ENCODE data around the gene NECAB2. TPM values are rescaled to one million over a fixed set of nuclear protein-coding genes. Genes with fewer than 3 reads are reported as not detected.

Gene NECAB2
- 0.84 TPM for total RNA-seq
- long read RNA-seq, result 0 reads

DNA sequence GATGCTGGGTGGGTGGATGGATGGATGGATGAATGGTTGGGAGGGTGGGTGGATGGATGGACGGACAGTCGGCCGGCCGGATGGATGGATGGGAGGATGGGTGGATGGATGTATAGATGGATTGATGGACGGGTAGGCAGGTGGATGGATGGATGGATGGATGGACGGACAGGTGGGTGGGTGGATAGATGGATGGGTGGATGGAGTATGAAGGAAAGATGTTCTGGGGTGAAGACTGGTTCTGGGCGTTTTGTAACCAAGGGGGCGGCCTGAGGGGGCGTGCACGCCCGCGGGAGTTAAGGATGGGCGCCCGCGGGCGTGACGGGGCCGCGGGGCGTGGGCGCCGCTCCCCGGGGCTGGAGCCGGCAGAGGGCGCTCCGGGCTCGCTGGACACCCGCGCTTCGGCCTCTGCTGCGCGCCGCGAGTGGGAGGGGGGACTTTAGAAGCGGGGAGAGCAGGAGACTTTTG is at the start of gene NECAB2:
Gene NECAB2 (plus strand): TSS at position 407 of the 468 bp plus-strand sequence. CDS start 405 bp downstream, outside the sequence.
- DNase-seq, result peak; percentile 83
- intact Hi-C loops (cut with micrococcal nuclease), result loop anchor here (5.0 kb wide), 1 partner anchor 94 kb away; no protein-coding TSS in a partner anchor

DNA sequence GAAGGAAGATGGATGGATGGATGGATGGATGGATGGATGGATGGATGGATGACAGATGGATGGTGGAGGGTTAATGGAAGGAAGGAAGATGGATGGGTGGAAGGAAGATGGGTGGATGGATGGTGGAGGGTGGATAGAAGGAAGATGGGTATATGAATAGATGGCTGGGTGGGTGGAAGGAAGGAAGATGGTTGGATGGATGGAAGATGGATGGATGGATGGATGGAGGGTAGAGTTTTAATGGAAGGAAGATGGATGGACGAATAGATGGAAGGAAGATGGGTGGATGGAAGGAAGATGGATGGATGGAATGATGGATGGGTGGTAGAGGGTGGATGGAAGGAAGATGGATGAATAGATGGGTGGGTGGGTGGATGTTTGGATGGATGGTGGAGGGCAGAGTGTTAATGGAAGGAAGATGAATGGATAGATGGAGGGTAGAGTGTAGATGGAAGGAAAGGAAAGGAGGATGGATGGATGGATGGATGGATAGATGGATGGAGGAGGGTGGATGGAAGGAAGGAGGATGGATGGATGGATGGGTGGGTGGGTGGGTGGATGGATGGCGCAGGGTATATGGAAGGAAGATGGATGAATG is 47.1 kb upstream of the NECAB2 start:
- no peak for ATAC-seq
- no peak for DNase-seq
- intact Hi-C loops (cut with micrococcal nuclease), result no loop called here

More for the DNA sequence above, at the start of gene NECAB2:
- peak; percentile 54 for ATAC-seq

DNA sequence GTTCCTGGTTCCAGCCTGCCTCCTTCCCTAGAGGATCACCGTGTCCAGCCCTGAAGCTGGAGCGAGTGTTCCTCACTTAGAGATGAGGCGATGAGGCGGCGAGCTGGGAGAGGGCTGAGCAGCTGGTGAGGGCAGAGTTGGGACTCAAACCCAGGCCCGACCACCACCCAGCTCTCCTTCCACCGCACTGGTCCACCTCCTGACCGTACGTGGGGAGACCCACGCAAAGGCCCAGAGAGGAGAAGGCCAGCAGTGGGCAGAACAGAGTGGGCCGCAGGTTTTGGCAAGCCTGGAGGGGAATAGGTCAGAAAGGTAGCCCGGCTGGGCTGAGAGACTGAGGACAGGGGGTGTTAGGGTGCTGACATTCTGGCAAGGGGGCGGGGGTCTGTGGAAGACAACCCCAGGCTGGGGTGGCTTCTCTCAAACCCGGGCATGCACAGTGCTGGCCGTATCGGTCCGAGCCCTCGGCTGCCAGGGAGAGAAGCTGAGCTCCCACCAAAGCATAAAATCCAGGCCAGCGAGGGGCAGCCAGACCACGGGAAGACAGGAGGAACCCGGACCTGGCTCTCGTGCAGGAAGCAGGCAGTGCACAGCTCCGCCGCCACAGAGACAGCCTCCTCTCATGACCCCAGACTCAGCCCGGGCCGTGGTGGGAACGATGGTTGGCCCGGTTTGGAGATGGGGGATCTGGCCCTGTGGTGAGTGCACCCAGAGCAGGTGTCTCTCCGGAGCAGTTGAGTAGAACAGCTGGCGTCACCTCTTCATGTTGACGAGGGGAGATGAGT is 44.3 kb upstream of the NECAB2 start:
- no peak for ATAC-seq
- peak; percentile 23 for DNase-seq
- intact Hi-C loops (cut with micrococcal nuclease), result no loop called here

DNA sequence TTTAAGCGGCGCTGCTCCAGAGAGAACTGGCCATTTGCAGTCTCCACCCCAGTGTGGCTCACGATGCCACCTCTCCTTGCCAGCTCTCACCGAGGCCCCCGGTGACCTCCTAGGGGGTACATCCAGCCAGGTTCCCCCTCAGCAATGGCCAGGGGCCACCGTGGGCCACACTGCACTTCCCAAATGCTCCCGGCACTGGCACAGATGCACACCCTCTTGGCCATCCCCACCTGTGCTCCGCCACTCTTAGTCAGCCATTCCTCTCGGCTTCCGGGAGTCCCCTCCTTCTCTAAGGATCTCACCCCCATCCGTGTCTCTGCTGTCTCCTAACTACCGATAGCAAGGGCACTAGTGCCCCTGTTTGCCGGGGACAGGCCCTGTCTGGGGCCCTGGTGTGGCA is 43.4 kb upstream of the NECAB2 start:
- DNase-seq (peak; percentile 13), ATAC-seq (no peak)
- intact Hi-C loops (cut with micrococcal nuclease), result no loop called here

DNA sequence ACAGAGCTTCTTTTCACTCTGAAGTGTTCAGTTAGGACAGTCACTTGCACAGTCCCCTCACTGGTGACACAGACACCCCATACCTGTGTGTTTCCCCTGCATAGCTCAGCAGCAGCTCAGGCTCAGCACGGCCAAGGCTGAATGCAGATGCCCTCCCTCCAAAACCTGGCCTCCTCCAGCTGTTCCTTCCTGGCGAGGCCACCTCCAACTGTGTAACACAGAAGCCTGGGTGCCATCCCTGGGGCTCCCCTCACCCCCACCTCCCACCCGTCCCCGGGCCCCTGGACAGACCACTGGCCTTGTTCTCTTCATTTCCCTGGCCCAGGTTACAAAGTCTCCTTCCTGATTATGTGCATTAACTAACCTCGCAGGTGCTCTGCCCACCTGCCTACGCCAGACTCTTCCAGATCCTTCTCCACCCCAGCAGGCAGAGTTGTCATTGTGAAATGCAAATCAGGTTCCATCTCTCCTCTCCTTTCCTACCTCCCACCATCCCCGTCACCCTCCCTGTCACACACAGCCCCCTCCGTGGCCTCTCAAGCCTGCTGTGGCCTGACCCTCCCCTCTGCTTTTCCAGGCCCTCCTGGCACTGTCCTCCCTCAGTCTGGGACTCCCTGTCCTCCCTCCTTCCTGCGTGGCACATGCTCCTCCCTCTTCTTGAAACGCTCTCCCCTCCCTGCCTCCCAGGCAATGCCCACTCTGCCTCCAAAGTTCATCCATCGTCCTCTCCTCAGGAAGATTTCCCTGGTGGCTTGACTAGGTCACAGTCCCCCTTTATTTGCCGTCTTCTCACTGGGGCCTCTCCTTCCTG is 42.7 kb upstream of the NECAB2 start:
- intact Hi-C loops (cut with micrococcal nuclease), result no loop called here
- DNase-seq (peak; percentile 12), ATAC-seq (no peak)

DNA sequence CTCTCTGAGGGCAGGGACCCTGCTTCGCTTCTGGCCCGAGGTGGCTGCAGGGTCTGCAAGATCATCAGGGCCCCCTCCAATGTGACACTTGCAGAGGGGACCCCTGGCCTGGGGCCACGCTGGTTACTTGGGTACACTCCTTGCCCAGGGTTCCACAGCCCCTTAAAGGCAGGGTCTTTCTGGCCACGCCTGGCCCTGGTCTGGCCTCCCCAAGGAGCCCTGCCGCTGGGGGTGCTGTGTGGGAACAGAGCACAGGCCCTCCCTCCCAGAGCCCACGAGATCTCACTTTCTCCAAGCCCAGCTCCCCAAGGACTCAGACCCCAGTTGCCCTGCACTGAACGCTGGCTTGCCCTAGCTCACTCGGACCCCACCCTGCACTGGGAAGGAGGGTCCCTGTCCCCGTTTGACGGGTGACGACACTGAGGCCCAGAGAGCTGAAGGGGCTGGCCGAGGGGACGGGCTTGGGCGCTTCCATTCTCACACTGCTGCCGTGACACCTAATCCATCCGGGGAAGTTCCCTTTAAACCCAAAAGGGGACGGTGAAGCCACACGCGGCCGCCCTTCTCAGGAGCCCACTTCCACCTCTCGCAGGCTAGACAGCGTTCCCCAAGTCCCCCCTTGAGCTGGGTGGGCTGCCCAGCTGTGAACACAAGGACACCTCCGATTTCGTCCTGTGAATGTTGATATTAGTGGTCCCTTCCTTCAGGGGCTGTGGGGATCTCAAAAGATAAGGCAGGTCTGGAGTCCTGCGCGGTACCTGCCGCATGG is 41.9 kb upstream of the NECAB2 start:
- intact Hi-C loops (cut with micrococcal nuclease), result no loop called here
- DNase-seq (peak; percentile 24), ATAC-seq (peak; percentile 1)

DNA sequence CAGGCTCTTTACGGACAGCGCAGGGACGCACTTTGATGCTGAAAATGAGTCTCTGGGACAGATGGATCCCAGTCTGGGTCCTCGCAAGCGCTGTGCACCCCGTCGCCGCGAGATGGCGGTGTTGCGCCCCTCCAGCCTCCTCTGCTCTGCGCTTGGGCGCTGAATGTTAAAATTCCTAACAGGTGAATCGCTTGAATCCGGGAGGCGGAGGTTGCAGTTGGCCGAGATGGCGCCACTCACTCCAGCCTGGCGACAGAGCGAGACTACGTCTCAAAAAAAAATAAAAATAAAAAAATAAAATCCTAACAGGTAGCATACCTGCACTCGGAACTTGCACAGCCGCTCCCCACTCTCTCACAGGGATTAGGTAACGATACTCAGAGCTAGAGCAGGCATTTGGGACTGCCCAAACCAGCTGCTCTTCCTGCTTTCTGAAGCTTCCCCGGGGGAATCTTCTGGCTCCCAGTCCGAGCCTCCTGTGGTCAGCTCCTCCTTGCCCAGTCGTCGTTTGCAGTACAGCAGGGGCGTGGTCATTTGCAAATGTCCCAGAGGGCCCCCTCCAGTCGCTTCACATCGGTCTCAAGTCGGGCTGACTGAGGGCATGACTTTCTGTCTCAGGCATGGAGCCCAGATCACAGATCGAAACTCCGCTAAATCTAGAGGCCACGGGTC is 41.2 kb upstream of the NECAB2 start:
- intact Hi-C loops (cut with micrococcal nuclease), result no loop called here
- peak; percentile 68 for ATAC-seq
- DNase-seq, result peak; percentile 82

DNA sequence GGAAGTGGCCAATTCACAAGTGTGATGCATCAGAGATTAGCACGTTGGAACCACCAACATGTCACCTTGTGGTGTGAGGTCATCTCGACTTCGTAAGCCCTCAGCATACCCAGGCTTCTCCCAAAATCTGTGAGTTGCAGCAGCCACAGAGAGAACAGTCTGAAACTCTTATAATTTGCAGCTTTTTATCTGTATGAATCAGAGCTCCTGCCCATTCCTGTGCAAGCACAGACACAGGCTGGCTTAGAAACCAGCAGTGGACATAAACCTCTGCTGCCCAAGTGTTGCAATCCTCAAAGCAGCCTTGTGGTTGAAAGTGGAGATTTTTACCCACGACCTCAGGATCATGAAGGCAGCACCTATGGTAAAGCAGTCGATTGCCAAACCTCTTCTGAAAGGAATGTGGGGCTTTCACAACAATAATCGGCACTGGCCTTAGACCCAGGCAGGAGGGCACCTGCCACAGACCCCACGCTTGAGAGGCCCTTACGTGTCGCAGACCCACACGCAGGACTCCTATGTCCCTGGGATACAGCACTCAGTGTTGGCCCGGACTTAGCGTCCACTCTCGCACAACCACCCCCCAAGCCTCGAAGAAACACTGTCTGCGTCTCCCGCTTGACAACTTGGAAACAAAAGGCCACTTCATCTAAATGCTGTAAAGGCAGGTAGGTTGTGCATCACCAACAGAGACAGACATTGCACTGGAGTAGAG is 39.5 kb upstream of the NECAB2 start:
- no peak for ATAC-seq

DNA sequence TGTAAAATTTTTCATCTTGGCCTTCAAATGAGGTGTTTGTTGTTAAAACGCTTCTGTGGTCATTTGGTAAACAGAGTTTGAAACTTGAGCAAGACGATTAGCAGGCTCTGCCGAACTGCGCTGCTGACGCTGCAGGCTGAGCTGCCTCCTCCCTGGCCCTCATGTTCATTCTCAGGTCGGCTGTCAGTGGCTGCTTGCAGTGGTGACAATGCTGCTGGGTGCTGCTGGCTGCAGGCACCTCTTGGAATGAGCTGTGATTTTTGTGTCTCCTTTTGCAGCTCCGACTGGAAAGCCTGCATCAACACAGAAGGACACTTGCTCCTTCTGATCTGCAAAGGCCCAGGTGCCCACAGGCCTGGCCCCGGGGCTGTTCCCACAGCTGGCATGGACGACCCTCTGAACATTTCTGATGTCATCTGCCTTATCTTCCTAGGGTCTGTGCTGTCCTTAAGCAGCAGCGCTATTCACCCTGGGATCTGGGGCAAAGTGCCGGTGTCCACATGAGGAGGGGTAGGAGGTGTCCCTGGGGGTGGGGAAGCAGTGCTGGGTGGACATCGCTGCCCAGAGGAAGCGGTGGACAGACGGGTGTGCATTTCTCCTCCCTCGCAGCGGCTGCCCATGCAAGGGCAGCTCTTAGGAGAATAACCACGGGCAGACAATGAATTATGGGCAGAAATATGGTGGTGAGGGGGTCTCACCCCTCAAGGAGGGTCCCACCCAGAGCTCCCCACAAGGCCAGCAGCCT is 38.1 kb upstream of the NECAB2 start:
- DNase-seq (peak; percentile 19), ATAC-seq (no peak)
- intact Hi-C loops (cut with micrococcal nuclease), result no loop called here

More for the DNA sequence above, 39.5 kb upstream of the NECAB2 start:
- intact Hi-C loops (cut with micrococcal nuclease), result no loop called here
- no peak for DNase-seq

DNA sequence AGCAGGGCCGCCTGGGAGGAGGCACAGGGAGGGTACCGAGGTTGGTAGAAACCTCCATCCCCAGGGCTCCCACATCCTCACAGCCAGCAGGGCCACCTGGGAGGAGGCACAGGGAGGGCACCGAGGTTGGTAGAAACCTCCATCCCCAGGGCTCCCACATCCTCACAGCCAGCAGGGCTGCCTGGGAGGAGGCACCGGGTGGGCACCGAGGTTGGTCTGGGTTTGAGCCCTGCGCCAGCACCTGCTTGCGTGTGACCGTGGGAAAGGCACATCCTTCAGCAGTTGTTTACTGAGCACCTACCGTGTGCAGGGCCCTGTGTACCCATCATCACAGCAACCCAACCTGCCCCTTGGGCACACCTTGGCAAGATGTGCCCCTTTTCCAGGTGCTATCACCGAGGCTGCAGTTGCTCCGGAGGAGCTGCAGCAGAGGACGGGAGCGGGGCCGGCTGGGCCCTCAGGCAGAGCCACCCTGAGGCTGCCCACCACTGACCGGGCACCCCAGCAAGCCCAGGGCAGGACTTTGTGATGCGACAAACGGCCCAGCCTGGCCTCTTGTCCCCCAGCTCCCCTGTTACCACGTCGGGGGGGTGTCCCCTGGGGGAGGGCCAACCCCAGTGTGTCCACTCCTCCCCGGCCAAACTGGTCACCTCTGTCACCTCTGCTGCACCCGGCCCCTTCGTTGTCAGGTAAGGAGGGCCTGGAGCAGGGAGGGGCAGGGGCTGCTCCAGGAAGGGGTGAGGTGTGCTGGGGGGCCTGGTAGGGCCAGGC is 37.1 kb upstream of the NECAB2 start:
- DNase-seq (peak; percentile 15), ATAC-seq (no peak)
- intact Hi-C loops (cut with micrococcal nuclease), result no loop called here

DNA sequence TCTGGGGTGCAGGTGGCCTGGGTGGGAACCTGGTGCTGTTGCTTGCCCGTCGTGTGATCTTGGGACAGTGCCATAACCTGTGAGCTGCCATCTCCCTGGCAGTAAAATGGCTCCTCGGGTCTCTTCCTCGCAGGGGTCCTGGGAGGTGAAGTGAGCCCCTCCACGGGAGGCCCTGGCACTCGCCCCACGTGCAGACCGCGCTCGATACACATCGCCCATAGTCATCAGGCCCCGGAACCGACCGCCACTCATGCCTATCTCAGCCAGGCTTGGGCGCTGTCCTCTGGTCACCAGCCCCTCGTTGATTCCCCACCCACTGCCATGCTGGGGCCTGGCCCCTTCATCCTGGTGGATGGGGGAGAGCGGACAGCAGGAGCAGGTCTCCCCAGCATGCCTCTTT is 36.5 kb upstream of the NECAB2 start:
- intact Hi-C loops (cut with micrococcal nuclease), result no loop called here
- DNase-seq, result no peak

DNA sequence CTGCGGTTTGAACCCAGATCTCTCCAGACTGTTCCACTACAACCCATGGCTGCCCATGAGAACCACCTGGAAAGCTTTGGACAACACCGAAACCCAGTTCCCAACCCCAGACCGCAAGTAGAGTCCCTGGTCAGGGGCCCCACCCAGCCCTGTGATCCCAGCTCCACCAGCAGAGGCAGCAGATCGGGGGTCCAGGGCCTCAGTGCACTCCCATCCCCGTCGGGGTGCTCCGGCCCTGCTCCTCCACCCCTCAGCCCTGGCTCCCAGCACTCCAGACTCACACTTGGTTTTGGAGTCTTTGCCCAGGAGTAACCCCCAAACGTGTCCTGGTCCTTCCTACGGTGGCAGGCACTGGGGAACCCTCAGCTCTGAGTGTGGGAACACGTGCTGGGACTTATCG is 35.7 kb upstream of the NECAB2 start:
- intact Hi-C loops (cut with micrococcal nuclease), result no loop called here
- DNase-seq, result no peak

More for the DNA sequence above, 36.5 kb upstream of the NECAB2 start:
- ATAC-seq, result no peak

DNA sequence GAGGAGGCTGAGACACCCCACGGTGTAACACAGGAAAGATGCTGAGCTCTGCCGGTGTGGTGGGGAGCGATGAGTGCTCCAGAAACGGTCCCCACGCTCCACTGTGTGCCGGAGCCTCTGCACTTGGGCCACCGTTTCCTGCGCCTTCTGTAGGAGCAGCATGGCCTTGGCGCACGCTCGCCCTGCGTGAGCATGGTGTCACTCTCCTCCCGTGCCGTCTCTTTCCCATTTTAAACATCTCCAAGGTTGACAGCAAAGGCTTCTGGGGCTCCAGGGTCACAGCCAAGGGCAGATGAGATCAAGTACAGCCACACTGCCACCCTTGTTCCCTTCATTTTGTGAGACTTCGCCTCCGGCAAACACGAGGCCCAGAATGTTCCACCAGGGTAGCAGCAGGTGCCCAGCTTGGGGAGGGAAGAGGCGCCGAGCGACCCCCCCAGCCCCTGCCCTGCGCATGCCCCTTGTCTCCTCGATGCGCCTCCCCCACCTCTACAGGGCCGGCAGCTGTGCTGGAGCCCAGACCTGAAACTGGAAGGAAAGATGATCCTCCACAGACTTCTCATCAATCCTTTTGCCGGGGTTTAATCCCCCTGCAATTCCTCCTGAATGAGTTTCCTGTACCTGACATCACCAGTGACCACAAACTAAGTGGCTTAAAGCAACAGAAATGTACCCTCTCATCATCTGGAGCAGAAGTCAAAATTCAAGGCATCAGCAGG is 34.9 kb upstream of the NECAB2 start:
- DNase-seq (no peak), ATAC-seq (no peak)
- intact Hi-C loops (cut with micrococcal nuclease), result no loop called here

More for the DNA sequence above, 35.7 kb upstream of the NECAB2 start:
- ATAC-seq, result no peak

DNA sequence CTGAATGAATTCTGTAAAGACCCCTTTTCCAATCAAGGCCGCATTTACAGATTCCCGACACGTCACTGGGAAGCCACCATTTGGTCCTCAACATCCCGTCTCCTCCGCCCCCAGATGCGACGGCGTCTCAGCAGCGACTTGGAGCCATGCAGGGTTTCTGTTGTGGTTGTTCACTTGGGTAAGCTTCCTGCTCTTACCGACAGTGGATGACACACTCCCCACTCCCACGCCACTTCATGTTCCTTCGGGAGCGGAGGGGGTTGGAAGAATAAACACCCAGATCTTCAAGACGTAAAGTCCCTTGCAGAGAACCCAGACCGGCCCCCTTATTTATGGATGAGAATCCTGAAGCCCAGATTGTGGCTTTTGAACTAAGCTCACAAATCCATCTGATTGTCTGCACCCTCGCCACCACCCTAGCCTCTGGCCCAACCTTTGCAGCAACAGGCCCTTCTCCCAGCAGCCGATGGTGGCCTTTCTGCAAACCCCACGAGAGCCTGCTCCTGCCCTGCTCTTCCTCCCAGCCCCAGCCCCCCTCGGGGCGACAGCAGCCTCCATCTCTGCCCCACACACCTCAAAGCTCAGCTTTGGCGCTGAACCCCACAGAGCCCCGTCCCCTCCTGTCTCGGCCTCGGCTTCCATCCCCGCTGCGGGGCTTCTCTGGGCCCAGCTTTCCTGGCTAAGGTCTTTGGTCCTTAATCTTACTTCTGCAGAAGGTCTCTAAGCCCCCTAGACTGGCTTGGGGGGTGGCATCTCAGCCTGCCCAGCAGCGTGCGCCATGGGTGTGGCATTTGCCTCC is 34.0 kb upstream of the NECAB2 start:
- DNase-seq (no peak), ATAC-seq (no peak)
- intact Hi-C loops (cut with micrococcal nuclease), result no loop called here

DNA sequence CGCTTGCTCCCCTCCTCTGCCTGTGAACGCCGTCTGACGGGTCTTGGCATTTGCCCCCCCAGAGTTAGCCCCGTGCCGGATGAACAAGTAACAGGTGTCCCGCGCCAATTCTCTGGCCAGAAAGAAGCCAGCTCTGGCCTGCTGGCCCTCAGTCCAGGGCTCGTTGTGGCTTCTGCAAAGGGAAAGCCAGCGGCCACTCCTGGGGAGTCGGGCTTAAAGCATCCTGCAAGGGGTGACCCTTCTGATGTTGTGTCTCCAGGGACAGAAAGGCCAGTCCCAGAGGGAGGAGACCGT is 33.4 kb upstream of the NECAB2 start:
- DNase-seq (no peak), ATAC-seq (no peak)
- intact Hi-C loops (cut with micrococcal nuclease), result no loop called here

Measured in left ventricle myocardium superior (tissue), 1 donor.